ENCODE measurements around the gene ANKMY2. TPM values are rescaled to one million over a fixed set of nuclear protein-coding genes. Genes with fewer than 3 reads are reported as not detected.

ANKMY2 gene
- polyA plus RNA-seq, 1 donor from 2014 or later = 16.9 TPM

- H3K9me3 Mint-ChIP-seq = peaks cover 0 to 3% (median 0%) of the 10 kb centered on the region in 3 donors
- no peaks in the 10 kb centered on the region for H3K4me1 Mint-ChIP-seq
- H3K4me3 Mint-ChIP-seq = peak overlapping the region in 1 of 4 donors; percentile 51
- H3K27ac Mint-ChIP-seq = no peak overlapping the region
- H3K36me3 Mint-ChIP-seq = no peaks in the 10 kb centered on the region
- peaks cover 6% of the 10 kb centered on the region for H3K27me3 Mint-ChIP-seq
Measured at GRCh38 chr7:16587129-16587528, 58.4 kb downstream of the ANKMY2 start.

DNA sequence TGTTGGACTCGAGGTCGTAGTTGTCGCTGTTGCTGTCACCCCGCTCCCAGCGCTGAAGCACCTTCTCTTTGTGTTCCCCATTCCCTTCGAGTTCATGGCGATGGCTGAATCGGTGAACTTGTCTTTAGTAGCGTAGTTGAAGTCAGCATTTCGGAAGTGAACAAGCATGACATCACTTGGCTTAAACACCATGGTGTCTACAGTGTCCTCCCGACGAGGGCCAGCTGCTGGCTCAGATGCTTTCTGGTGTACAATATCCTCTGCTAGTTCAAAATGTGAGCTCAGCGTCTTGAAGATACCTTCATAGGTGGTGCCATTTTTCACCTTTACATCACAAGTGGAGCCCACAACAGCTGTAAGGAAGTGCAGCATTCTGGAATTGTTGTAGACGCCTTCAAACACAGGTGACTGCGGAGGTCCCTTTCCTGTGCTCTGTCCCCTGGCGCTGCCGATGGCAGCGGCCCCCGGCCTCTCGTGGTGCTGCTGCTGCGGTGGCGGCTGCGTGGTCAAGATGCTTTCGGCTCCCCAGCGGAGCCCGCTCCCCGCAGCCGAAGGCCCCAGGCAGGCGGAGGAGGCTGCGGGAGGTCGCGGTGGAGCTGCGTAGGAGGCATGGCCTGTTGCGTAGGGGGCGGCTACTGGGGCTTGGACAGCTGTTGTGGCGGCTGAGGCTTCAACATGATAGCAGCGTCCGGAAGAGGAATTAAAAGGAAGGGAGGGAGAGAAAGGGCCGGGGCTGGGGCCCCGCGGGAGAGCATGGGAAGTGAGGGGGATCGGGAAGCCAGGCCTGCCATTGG is 59.3 kb downstream of the ANKMY2 start:
- Mint-ChIP-seq H3K36me3 (no peaks in the 10 kb centered on the region), H3K4me1 (no peaks in the 10 kb centered on the region), H3K27me3 (peaks cover 6% of the 10 kb centered on the region), H3K4me3 (no peak overlapping the region), H3K27ac (no peak overlapping the region), H3K9me3 (peaks cover 0 to 3% (median 0%) of the 10 kb centered on the region in 3 donors)

DNA sequence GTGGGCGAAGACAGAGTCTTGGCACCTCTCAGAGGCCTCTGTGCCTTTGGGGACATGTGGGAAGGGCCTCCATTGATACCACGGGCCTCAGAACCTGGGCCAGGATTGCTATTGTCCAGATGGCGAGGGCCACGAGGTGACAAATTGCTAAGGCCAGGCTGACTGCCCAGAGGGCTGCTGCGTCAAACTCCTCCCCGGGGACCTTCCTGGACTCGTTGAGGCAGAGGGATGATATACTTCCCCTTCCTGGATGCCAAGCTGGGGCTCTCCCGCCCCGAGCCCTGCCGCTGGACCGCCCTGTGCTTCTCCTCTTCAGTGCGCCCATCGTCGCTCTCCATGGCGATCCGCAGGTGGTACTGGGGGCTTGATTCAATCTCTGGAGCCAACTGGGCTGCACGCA is 60.0 kb downstream of the ANKMY2 start:
- H3K36me3 Mint-ChIP-seq = no peaks in the 10 kb centered on the region
- peak overlapping the region in 1 of 3 donors; percentile 61 for H3K27ac Mint-ChIP-seq
- no peaks in the 10 kb centered on the region for H3K4me1 Mint-ChIP-seq
- peaks cover 0 to 3% (median 0%) of the 10 kb centered on the region in 3 donors for H3K9me3 Mint-ChIP-seq
- H3K27me3 Mint-ChIP-seq = peaks cover 6% of the 10 kb centered on the region
- no peak overlapping the region for H3K4me3 Mint-ChIP-seq

DNA sequence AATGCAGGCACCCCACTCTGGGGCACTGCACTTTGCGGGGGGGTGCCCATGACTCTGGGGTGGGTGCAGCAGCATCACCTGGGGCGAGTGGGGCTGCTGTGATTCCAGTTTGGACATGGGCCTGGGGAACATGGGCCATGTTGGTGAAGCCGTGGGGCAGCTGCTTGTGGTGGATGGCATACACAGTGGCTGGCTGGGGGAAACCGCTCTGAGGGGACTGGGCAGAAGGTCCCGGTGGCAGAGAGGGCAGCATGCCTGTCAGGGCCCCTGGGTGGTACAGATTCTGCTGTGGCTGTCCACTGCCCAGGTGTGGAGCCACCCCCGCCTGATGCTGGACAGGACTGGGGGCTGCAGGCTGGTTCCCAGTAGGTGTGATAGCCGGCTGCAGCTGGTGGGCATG is 61.7 kb downstream of the ANKMY2 start:
- Mint-ChIP-seq H3K4me3 (no peak overlapping the region), H3K27me3 (peaks cover 6% of the 10 kb centered on the region), H3K9me3 (peaks cover 0 to 3% (median 0%) of the 10 kb centered on the region in 3 donors), H3K36me3 (no peaks in the 10 kb centered on the region), H3K4me1 (no peaks in the 10 kb centered on the region), H3K27ac (peak overlapping the region in 1 of 3 donors; percentile 20)

GRCh38 chr7:16581286-16581685 is 64.3 kb downstream of the ANKMY2 start:
- Mint-ChIP-seq H3K4me3 (no peak overlapping the region), H3K9me3 (peaks cover 0 to 3% (median 0%) of the 10 kb centered on the region in 3 donors), H3K27me3 (peaks cover 6% of the 10 kb centered on the region), H3K36me3 (no peaks in the 10 kb centered on the region), H3K4me1 (peaks cover 0 to 5% (median 2%) of the 10 kb centered on the region in 3 donors), H3K27ac (no peak overlapping the region)

GRCh38 chr7:16579216-16579615 is 66.3 kb downstream of the ANKMY2 start:
- H3K4me1 Mint-ChIP-seq = peaks cover 0 to 5% (median 2%) of the 10 kb centered on the region in 3 donors
- H3K9me3 Mint-ChIP-seq = no peaks in the 10 kb centered on the region
- H3K36me3 Mint-ChIP-seq = no peaks in the 10 kb centered on the region
- no peak overlapping the region for H3K4me3 Mint-ChIP-seq
- no peak overlapping the region for H3K27ac Mint-ChIP-seq
- peaks cover 2% of the 10 kb centered on the region for H3K27me3 Mint-ChIP-seq

- H3K4me3 Mint-ChIP-seq = no peak overlapping the region
- peaks cover 2% of the 10 kb centered on the region for H3K27me3 Mint-ChIP-seq
- H3K9me3 Mint-ChIP-seq = peaks cover 0 to 2% (median 0%) of the 10 kb centered on the region in 3 donors
- no peaks in the 10 kb centered on the region for H3K36me3 Mint-ChIP-seq
- no peak overlapping the region for H3K27ac Mint-ChIP-seq
- no peaks in the 10 kb centered on the region for H3K4me1 Mint-ChIP-seq
Measured at GRCh38 chr7:16571941-16572340, 73.6 kb downstream of the ANKMY2 start.

- no peaks in the 10 kb centered on the region for H3K9me3 Mint-ChIP-seq
- H3K4me3 Mint-ChIP-seq = peak overlapping the region in 3 of 4 donors; percentile 5 to 87 (median 78)
- peaks cover 13% of the 10 kb centered on the region in 3 donors for H3K4me1 Mint-ChIP-seq
- H3K27me3 Mint-ChIP-seq = peaks cover 2% of the 10 kb centered on the region
- no peaks in the 10 kb centered on the region for H3K36me3 Mint-ChIP-seq
- peak overlapping the region in 1 of 3 donors; percentile 23 for H3K27ac Mint-ChIP-seq
Measured at GRCh38 chr7:16564909-16565426, 80.6 kb downstream of the ANKMY2 start.

DNA sequence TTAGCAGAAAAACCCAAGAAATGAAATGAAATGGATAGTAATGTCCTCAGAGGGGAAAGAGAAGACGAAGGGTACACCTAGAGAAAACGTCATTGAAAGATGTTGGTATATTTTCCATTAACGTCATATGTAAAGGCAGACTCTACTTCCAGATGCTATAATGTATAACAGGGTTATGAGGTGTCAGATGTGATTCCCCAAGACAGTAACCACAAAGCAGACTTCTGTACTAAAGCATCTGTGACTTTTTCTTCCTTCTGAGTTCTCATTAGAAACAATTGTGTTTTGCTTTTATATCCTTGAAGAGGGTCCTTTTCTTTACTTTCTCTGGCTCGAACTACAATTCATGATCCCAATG is 81.6 kb downstream of the ANKMY2 start:
- H3K36me3 Mint-ChIP-seq = no peaks in the 10 kb centered on the region
- no peak overlapping the region for H3K27ac Mint-ChIP-seq
- H3K9me3 Mint-ChIP-seq = no peaks in the 10 kb centered on the region
- H3K27me3 Mint-ChIP-seq = peaks cover 2% of the 10 kb centered on the region
- H3K4me3 Mint-ChIP-seq = peak overlapping the region in 2 of 4 donors; percentile 25 to 90
- peaks cover 13% of the 10 kb centered on the region in 3 donors for H3K4me1 Mint-ChIP-seq

DNA sequence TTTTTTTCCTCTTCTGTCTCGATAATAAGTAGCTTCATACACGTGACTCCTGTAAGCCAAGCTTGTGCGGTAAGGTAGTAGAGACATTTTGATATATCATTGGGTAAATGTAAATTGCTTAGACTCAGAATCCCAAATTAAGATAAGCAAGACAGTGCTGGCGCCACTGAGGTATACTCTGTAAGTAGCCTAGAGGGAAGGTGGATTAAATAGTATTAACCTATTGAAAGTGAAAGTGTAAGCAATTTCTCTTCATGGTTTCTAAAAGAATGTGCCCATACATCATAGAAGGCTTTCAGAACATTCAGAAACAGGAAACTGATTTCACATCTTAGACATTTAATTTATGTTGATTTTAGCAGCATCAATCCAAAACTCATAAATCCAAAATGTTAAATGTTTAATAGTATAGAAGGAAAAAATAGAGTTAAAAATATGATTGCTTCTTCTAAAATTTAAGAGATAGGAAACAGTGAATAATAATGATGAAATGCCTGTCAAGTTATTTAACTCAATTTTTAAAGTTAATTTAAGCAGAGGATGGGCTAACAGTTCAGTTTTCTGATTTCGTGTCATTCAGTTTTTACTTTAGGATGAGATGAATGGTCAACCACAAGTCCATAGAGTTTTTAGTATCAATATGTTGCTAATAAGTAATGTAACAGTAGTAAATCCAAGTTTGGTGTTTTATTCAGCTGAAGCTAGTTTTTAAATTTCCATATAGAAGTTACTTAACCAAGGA is 82.1 kb downstream of the ANKMY2 start:
- Mint-ChIP-seq H3K36me3 (no peaks in the 10 kb centered on the region), H3K27ac (peak overlapping the region in 1 of 3 donors; percentile 2), H3K4me3 (peak overlapping the region; percentile 10 to 90 (median 78)), H3K4me1 (peaks cover 13% of the 10 kb centered on the region in 3 donors), H3K27me3 (peaks cover 2% of the 10 kb centered on the region), H3K9me3 (no peaks in the 10 kb centered on the region)

GRCh38 chr7:16562456-16563220 is 82.9 kb downstream of the ANKMY2 start:
- no peaks in the 10 kb centered on the region for H3K9me3 Mint-ChIP-seq
- H3K36me3 Mint-ChIP-seq = no peaks in the 10 kb centered on the region
- H3K4me1 Mint-ChIP-seq = peaks cover 13% of the 10 kb centered on the region in 3 donors
- H3K27me3 Mint-ChIP-seq = peaks cover 2% of the 10 kb centered on the region
- H3K27ac Mint-ChIP-seq = peak overlapping the region in 1 of 3 donors; percentile 50
- H3K4me3 Mint-ChIP-seq = peak overlapping the region in 3 of 4 donors; percentile 74 to 90 (median 82)

- Mint-ChIP-seq H3K9me3 (no peaks in the 10 kb centered on the region), H3K36me3 (no peaks in the 10 kb centered on the region), H3K27ac (peak overlapping the region in 1 of 3 donors; percentile 50), H3K27me3 (peaks cover 2% of the 10 kb centered on the region), H3K4me3 (no peak overlapping the region), H3K4me1 (peaks cover 13% of the 10 kb centered on the region in 3 donors)
Measured at GRCh38 chr7:16561943-16562342, 83.6 kb downstream of the ANKMY2 start.

- Mint-ChIP-seq H3K36me3 (no peaks in the 10 kb centered on the region), H3K4me1 (peaks cover 8 to 11% (median 10%) of the 10 kb centered on the region in 3 donors), H3K27ac (no peak overlapping the region), H3K27me3 (peaks cover 2% of the 10 kb centered on the region), H3K9me3 (no peaks in the 10 kb centered on the region), H3K4me3 (no peak overlapping the region)
Measured at GRCh38 chr7:16559497-16560179, 85.9 kb downstream of the ANKMY2 start.

- H3K36me3 Mint-ChIP-seq = no peaks in the 10 kb centered on the region
- H3K27me3 Mint-ChIP-seq = peaks cover 2% of the 10 kb centered on the region
- H3K4me3 Mint-ChIP-seq = no peak overlapping the region
- H3K9me3 Mint-ChIP-seq = no peaks in the 10 kb centered on the region
- peaks cover 5% of the 10 kb centered on the region in 3 donors for H3K4me1 Mint-ChIP-seq
- no peak overlapping the region for H3K27ac Mint-ChIP-seq
Measured at GRCh38 chr7:16558761-16559302, 86.7 kb downstream of the ANKMY2 start.
